ENCODE data around the gene FIZ1. TPM values are rescaled to one million over a fixed set of nuclear protein-coding genes. Genes with fewer than 3 reads are reported as not detected.

FIZ1 gene
- total RNA-seq, 1 donor from 2014 or later = 8.4 TPM

DNA sequence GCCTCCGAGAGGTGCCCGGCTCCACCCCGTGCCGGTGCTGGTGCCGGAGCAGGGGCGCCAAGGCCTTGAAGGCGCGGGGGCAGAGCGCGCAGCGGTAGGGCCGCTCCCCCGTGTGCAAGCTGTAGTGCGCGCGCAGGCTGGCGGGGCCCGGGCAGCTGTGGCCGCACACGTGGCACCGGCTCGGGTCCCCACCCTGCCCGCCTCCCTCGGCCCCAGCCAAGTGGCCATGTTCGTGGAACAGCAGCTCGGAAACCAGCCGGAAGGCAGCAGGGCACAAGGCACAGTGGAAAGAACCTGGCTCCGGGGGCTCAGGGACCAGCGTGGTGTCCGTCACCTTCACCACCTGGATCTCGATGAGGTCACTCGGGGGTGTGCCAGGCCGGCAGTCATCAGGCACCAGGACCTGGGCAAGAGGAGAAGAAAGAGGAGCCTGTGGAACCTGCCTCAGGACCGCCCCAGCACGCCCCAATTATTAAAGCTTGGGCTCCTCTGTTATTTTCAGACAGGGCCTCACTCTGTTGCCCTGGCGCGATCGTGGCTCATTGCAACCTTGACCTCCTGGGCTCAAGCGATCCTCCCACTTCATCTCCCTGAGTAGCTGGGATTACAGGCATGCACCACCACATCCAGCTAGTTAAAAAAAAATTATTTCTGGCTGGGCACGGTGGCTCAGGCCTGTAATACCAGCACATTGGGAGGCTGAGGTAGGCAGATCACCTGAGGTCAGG lies 23.1 kb upstream of the FIZ1 start:
- Histone ChIP-seq H3K27me3 (ENCODE audit: control insufficient read depth, insufficient read depth, low read length) (no peaks in the 10 kb centered on the region), H3K4me3 (ENCODE audit: low read depth, low read length) (no peak overlapping the region), H3K36me3 (ENCODE audit: control insufficient read depth, insufficient read depth, low read length) (peaks cover 1% of the 10 kb centered on the region)
- TF ChIP-seq, protein P1, sequence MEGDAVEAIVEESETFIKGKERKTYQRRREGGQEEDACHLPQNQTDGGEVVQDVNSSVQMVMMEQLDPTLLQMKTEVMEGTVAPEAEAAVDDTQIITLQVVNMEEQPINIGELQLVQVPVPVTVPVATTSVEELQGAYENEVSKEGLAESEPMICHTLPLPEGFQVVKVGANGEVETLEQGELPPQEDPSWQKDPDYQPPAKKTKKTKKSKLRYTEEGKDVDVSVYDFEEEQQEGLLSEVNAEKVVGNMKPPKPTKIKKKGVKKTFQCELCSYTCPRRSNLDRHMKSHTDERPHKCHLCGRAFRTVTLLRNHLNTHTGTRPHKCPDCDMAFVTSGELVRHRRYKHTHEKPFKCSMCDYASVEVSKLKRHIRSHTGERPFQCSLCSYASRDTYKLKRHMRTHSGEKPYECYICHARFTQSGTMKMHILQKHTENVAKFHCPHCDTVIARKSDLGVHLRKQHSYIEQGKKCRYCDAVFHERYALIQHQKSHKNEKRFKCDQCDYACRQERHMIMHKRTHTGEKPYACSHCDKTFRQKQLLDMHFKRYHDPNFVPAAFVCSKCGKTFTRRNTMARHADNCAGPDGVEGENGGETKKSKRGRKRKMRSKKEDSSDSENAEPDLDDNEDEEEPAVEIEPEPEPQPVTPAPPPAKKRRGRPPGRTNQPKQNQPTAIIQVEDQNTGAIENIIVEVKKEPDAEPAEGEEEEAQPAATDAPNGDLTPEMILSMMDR (IDR thresholded peaks at IDR 0.05; ENCODE audit: insufficient read depth, low read length, poor library complexity, severe bottlenecking) = no peak
- no peak for DNase-seq (ENCODE audit: low read depth)

DNA sequence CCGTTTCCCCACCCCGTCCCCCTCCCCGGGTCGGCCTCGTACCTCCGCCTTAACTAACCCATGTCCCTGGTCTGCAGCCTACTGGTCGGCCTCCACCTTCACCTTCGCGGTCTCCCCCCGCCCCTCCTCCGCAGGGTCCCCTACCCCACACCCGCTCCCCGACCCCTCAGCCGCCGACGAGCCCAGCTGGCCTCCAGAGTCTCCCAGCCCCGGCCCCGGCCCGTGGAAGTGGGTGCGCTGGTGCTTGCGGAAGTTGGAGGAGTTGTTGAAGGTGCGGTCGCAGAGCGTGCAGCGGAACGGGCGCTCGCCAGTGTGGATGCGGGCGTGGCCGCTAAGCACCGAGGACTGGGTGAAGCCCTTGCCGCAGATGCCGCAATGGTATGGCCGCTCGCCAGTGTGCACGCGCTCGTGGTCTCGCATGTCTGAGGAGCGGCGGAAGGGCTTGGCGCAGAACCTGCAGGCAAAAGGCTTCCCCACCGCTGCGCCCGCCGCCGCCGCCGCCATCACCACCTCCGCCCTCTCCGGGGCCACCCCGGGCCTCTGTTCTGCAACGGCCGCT lies 22.4 kb upstream of the FIZ1 start:
- no peak for DNase-seq (ENCODE audit: low read depth)
- Histone ChIP-seq H3K4me3 (ENCODE audit: low read depth, low read length) (no peak overlapping the region), H3K27me3 (ENCODE audit: control insufficient read depth, insufficient read depth, low read length) (no peaks in the 10 kb centered on the region), H3K36me3 (ENCODE audit: control insufficient read depth, insufficient read depth, low read length) (peaks cover 1% of the 10 kb centered on the region)
- TF ChIP-seq, protein P1 (IDR thresholded peaks at IDR 0.05; ENCODE audit: insufficient read depth, low read length, poor library complexity, severe bottlenecking) = no peak

DNA sequence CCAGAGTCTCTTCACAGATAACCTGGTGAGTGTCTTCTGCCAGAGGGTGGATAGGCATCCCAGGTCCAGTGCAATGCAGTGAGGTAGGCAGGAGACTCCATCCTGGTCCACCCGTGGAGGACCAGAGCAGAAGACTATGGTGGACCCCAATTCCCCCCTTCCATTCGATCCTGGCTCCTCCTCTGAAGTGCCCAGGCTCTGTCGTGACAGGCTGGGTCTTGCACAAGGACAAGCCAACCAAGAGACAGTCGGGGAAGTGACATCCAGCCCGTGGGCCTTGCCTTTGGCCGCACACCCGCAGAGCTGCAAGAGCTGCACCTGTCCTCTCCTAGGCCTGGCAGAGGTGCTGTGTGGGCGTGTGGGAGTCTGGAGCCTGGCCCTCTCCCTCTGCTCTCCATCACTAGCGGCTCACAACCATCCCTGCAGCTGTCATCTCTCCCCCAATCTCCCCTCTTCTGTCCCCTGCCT lies 21.9 kb upstream of the FIZ1 start:
- Histone ChIP-seq H3K36me3 (ENCODE audit: control insufficient read depth, insufficient read depth, low read length) (peaks cover 3% of the 10 kb centered on the region), H3K27me3 (ENCODE audit: control insufficient read depth, insufficient read depth, low read length) (no peaks in the 10 kb centered on the region), H3K4me3 (ENCODE audit: low read depth, low read length) (no peak overlapping the region)
- no peak for DNase-seq (ENCODE audit: low read depth)
- TF ChIP-seq, protein P1 (IDR thresholded peaks at IDR 0.05; ENCODE audit: insufficient read depth, low read length, poor library complexity, severe bottlenecking) = no peak

DNA sequence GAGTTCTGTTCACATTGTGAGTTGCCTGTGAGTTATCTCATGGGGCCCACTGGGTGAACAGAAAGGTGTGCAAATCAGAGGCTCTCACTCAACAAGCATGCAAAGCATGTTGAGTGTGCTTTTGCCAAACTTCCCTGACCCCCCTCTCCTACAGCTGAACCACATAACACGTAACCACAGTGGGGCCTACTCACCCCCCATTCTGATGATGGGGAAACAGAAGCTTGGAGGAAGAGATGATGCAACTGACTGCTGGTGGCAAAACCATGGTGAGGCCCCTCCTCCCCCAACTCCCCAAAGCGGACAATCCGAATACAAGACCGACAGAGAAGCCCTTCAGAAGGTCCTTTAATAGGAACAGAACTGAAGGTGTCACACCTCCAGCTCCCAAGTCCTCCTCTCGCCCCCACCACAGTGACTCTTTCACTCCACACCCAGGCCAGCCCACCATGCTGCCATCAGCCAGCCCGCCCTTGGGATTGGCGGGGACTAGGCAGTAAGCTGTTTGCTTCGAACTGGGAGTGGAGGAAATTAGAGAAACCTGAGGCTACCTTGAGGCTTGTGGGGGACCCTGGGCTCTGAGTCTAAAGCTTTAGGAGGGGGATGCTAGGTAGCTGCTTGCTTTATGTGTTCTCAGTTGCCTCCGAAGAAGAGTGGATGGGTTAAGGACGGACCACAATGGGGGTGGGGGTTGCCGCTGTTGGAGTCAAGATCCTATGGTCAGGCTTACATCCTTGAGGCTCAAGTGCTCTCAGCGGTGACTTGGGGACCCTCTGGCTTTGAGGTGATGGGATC lies 21.3 kb upstream of the FIZ1 start:
- TF ChIP-seq, protein P1 (IDR thresholded peaks at IDR 0.05; ENCODE audit: insufficient read depth, low read length, poor library complexity, severe bottlenecking) = no peak
- DNase-seq (ENCODE audit: low read depth) = no peak
- Histone ChIP-seq H3K36me3 (ENCODE audit: control insufficient read depth, insufficient read depth, low read length) (peaks cover 3% of the 10 kb centered on the region), H3K4me3 (ENCODE audit: low read depth, low read length) (no peak overlapping the region), H3K27me3 (ENCODE audit: control insufficient read depth, insufficient read depth, low read length) (no peaks in the 10 kb centered on the region)

DNA sequence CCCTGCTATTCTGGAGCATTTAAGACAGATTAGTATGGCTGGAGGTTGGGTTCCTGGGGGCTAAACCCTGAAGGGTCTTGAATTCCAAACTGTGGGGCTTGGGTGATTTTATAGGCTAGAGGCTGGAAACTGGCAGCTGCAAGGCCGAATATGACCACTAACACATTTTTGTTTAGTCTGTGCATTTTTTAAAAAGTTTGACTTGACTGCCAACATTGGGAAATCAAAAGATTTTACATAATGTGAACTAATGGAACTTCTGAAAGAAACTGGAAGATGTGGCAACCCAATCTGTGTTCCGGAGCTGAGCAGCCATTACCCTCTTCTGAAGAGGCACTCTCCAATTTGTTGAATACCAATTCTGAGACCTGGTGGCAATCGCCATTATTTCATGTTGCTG lies 20.0 kb upstream of the FIZ1 start:
- H3K4me3 ChIP-seq (ENCODE audit: low read depth, low read length) = no peak overlapping the region
- H3K36me3 ChIP-seq (ENCODE audit: control insufficient read depth, insufficient read depth, low read length) = peaks cover 3% of the 10 kb centered on the region
- TF ChIP-seq, protein P1 (IDR thresholded peaks at IDR 0.05; ENCODE audit: insufficient read depth, low read length, poor library complexity, severe bottlenecking) = no peak
- no peaks in the 10 kb centered on the region for H3K27me3 ChIP-seq (ENCODE audit: control insufficient read depth, insufficient read depth, low read length)
- no peak for DNase-seq (ENCODE audit: low read depth)

All from kidney epithelial cell (primary cell).